ENCODE data around the gene YJEFN3. TPM values are rescaled to one million over a fixed set of nuclear protein-coding genes. Genes with fewer than 3 reads are reported as not detected.

Gene YJEFN3
- polyA plus RNA-seq, 3 donors: 3.7 to 4.9 (median 4.5) TPM

GRCh38 chr19:19562665-19563347 lies 34.1 kb downstream of the YJEFN3 start:
- WGBS, 3 donors: 66 to 82% (median 70%) methylated on average over 15 to 17 of the region's 17 CpGs
- H3K27ac ChIP-seq (ENCODE audit: low read depth, low read length): no peak overlapping the region

GRCh38 chr19:19563348-19563848 lies 34.7 kb downstream of the YJEFN3 start:
- no peak overlapping the region for H3K27ac ChIP-seq (ENCODE audit: low read depth, low read length)
- WGBS, 3 donors: 86 to 95% (median 91%) methylated on average over 16 to 17 of the region's 17 CpGs

GRCh38 chr19:19566306-19566705 lies 37.6 kb downstream of the YJEFN3 start:
- WGBS, 3 donors: 70 to 81% (median 75%) methylated on average over 7 of the region's 7 CpGs
- no peak overlapping the region for H3K27ac ChIP-seq (ENCODE audit: low read depth, low read length)

GRCh38 chr19:19567391-19567790 lies 38.7 kb downstream of the YJEFN3 start:
- 77 to 88% (median 80%) methylated on average over 3 of the region's 3 CpGs for WGBS, 3 donors
- no peak overlapping the region for H3K27ac ChIP-seq (ENCODE audit: low read depth, low read length)

GRCh38 chr19:19568802-19569756 lies 40.4 kb downstream of the YJEFN3 start:
- H3K27ac ChIP-seq (ENCODE audit: low read depth, low read length): no peak overlapping the region
- 87 to 90% (median 88%) methylated on average over 25 of the region's 25 CpGs for WGBS, 3 donors

- H3K27ac ChIP-seq (ENCODE audit: low read depth, low read length): no peak overlapping the region
- 74 to 87% (median 84%) methylated on average over 10 of the region's 10 CpGs for WGBS, 3 donors
Measured at GRCh38 chr19:19570571-19570970, 41.9 kb downstream of the YJEFN3 start.

GRCh38 chr19:19571071-19571786 lies 42.5 kb downstream of the YJEFN3 start:
- WGBS, 3 donors: 73 to 94% (median 89%) methylated on average over 10 to 11 of the region's 11 CpGs
- H3K27ac ChIP-seq (ENCODE audit: low read depth, low read length): no peak overlapping the region

- WGBS, 3 donors: 62 to 79% (median 78%) methylated on average over 6 of the region's 6 CpGs
- H3K27ac ChIP-seq (ENCODE audit: low read depth, low read length): no peak overlapping the region
Measured at GRCh38 chr19:19575411-19575810, 46.7 kb downstream of the YJEFN3 start.

GRCh38 chr19:19578252-19578651 lies 49.5 kb downstream of the YJEFN3 start:
- WGBS, 3 donors: 79 to 90% (median 84%) methylated on average over 6 of the region's 6 CpGs
- H3K27ac ChIP-seq (ENCODE audit: low read depth, low read length): no peak overlapping the region

GRCh38 chr19:19579533-19580361 lies 51.0 kb downstream of the YJEFN3 start:
- 79 to 90% (median 88%) methylated on average over 25 of the region's 25 CpGs for WGBS, 3 donors
- no peak overlapping the region for H3K27ac ChIP-seq (ENCODE audit: low read depth, low read length)

GRCh38 chr19:19580418-19580817 lies 51.7 kb downstream of the YJEFN3 start:
- no peak overlapping the region for H3K27ac ChIP-seq (ENCODE audit: low read depth, low read length)
- WGBS, 3 donors: 91 to 96% (median 94%) methylated on average over 4 of the region's 4 CpGs

GRCh38 chr19:19581391-19581790 lies 52.7 kb downstream of the YJEFN3 start:
- WGBS, 3 donors: 92 to 93% (median 93%) methylated on average over 13 of the region's 13 CpGs
- H3K27ac ChIP-seq (ENCODE audit: low read depth, low read length): no peak overlapping the region

GRCh38 chr19:19582471-19582870 lies 53.8 kb downstream of the YJEFN3 start:
- H3K27ac ChIP-seq (ENCODE audit: low read depth, low read length): no peak overlapping the region
- WGBS, 3 donors: 82 to 92% (median 90%) methylated on average over 6 of the region's 6 CpGs

- WGBS, 3 donors: 84 to 92% (median 91%) methylated on average over 6 of the region's 6 CpGs
- H3K27ac ChIP-seq (ENCODE audit: low read depth, low read length): no peak overlapping the region
Measured at GRCh38 chr19:19584356-19584755, 55.6 kb downstream of the YJEFN3 start.
